HS-5 (cell line): ENCODE results near the gene MTNR1B.

Source experiments
- DNase-seq: peaks from one replicate; pipeline ENCODE4 v3.0.0-alpha.2; 2012; ENCODE audit warnings: low read depth

Gene MTNR1B

GRCh38 chr11:92969634-92970347 lies at the start of gene MTNR1B:
MTNR1B (plus strand) TSS chr11:92969651; CDS start chr11:92969726, 75 bp downstream.
- no peak for DNase-seq

DNA sequence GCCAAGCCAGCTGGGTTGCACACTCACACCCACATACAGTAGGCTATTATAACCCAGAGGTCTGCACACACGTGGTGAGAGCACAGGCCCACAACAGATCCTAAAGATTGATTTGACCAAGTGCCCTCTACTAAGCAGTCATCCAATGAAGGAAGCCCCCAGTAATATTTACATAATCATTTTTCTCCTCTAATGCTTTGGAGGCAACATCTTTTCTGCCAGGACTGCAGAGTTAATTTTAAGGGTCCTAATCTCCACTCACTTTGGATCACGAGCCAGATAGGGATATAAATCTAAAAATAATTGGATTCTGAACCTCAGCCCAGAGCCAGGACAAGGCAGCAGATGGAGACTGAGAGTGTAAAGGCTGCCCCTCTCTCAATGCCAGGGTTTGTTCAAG lies 49.1 kb upstream of the MTNR1B start:
- DNase-seq: no peak

DNA sequence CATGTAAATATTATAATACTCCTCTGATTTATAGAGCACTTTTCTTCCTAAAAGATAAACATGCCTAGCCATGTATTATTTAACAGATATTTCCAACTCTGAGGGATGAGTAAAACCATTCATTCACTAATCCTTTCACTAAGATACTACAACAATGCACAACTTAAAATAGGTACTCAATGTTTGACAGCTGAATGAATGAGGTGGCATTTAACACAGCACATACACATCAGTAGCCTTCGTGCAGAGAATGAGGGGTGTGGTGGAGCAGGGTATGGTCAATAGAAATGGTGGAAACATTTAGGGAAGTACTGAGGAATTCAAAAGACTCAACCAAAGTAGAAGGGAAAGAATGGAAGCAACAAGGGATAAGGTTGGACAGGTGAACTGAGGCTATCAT lies 46.7 kb upstream of the MTNR1B start:
- no peak for DNase-seq

GRCh38 chr11:92929246-92929645 lies 40.2 kb upstream of the MTNR1B start:
- DNase-seq: no peak

- no peak for DNase-seq
Measured at GRCh38 chr11:92929653-92930052, 39.8 kb upstream of the MTNR1B start.

- DNase-seq: no peak
Measured at GRCh38 chr11:92931746-92932422, 37.6 kb upstream of the MTNR1B start.

GRCh38 chr11:92939305-92939704 lies 30.1 kb upstream of the MTNR1B start:
- DNase-seq: no peak

DNA sequence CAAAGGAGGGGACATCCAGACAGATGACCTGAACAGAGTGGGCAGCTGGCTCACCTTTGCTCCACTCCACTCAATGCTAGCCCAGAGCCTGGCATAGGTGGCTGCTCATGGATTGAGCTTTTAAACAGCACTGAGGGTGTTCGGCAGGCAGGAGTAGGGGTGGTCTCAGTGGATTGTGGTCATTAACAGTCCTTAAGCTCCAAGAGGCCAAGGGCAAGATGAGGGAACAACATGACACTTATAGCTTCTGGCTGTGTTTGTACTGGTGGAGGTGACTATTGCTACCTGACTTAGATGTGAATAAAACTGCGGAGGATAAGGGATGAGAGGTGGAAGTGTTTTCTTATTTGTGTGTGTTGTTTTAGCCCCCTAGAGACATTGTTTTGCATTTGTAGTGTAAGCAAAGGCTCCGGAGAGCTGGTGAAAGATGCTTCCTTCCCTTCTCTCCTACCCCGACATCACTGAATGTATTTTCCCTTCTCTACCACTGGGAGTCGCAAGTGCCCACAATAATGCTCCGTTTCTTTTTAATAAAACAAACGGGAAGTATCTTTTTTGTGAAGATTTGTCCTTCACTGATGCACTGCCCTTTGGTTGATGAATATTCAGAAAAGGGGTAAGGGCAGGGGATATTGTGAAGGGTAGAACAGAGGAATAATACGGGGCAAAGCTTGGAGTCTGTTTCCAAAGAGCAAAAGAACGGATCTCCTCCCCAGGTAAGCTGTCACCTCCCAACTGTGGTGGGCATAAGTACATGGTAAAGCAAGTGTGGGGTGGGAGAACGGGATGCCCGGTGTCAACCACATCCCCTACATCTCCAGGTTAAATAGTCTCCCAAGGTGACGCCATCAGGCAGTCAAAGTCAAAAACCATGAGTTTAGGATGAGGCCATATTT lies 27.5 kb upstream of the MTNR1B start:
- DNase-seq: no peak

DNA sequence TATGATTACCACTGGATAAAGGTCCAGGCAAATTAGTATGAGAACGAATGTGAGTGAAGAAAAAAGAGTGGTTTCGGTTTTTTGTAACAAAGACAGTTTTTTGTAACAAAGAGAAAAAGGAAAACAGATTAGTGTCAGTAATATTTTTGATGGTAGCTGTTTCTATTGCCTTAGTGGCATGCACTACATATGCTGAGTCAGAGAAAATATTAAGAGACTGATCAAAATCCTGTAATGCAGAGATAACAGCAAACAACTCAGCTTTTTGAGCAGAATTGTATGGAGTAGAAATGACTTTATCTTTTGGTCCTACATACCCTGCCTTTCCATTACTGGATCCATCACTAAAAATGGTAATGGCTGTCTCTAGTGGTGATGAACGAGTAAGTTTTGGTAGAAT lies 22.7 kb upstream of the MTNR1B start:
- DNase-seq: no peak

GRCh38 chr11:92948116-92948515 lies 21.3 kb upstream of the MTNR1B start:
- no peak for DNase-seq

DNA sequence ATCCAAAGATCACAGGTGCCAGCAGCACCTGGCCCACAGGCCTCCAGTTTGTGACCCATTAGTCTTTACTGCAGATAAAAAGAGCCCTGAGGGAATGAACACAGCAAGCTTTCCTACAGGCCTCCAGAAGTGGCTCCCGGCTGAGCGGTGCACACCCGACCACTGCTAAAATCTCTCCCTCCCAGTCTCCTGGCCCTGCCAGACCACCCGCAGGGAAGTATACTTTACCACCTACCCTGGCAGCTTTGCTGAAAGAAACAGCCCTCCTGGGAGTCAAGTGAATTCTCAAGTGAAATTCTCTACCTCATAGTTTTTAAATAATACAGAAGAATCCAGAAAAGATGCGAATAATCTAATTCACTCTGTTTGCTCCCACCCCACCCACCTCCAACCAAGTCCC lies 15.4 kb upstream of the MTNR1B start:
- DNase-seq: no peak

DNA sequence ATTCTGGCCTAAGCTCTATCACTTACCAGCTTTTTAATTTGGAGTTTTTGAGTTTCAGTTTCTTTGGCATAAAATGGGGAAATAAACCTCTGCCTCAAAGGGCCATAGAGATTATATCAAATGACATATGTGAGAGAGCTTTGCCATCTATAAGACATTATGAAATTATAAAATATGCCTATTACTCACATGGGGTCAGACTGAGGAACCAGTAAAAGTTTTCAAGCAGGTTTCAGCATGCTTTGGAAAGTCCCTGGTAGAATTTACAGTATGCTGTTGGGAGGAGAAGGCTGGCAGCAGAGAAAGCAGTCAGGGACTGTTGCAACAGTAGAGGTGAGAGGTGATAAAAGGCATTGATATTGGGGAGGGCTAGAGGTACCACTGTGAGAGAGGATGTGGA lies 13.6 kb upstream of the MTNR1B start:
- DNase-seq: no peak

DNA sequence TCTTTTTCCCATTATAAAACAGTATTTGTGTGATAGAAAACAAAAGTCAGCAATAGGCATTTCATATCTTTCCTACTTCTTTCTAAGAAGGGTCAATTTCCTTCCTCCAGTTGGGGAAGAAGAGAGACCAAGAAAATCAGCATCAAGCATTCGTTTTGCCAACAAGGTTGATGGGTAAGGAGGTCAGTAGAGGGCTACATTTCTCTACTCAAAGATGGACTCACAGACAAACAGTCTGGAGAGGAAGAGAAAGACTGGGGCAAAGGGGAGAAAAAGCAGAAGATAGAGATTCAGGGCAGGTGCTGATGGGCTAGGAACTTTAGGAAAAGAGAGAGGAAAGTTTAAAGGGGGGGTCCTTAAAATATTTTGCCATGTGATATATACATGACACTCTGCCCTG lies 8.6 kb upstream of the MTNR1B start:
- DNase-seq: no peak

- no peak for DNase-seq
Measured at GRCh38 chr11:92962446-92962845, 7.0 kb upstream of the MTNR1B start.

- no peak for DNase-seq
Measured at GRCh38 chr11:92964471-92964870, 5.0 kb upstream of the MTNR1B start.

GRCh38 chr11:92965196-92965595 lies 4.3 kb upstream of the MTNR1B start:
- DNase-seq: no peak

DNA sequence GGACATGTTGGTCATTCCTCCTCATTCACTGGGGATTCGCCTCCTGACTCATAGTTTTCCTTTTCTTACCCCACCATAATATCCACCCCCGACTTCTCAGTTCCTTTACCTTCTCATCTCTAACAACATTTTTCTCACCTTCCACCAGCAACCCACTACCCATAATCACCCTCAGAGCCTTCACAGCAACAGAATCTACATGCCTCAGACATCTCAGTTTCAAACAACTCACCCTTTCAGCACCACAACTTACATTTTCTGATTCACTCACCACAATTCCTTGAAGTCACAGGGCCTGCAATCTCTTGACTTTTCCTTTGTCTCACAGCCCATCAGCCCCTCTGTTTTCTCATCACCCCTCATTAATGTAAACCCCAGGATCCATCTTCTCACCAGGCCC lies 2.3 kb upstream of the MTNR1B start:
- DNase-seq: no peak

DNA sequence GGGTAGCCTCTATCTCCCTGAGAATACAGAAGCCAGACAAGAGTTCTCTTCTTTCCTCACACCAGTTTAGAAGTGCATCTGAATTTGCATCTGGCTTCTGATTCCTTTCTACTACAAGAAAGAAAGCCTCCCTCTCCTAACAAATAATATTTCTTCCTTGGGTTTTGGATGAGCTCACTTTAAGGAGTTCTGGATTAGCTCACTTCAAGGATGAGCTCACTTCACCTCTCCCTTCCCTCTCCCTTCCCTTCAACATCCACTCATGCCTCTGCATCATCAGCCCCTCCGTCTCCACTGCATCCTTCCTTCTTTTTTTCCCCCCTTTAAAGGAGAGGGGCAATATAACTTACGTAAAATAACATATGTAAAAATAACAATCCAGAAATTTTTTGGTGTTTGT lies 1.6 kb upstream of the MTNR1B start:
- no peak for DNase-seq

DNA sequence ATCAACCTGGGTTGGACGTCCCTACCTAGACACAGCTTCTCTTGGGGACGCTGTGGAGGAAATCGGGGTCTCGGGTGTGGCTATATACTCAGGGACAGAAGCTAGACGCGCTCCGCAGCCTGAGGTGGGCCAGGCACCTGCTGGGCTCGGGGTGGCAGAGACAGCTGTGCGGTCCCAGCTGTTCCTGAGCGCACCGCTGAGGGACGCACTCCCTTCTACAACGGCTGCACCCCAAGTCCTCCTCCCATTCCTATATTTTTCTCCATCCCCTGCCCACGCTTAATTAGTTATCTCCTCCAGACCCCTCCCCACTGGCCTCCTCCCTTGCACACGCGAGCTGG lies 188 bp upstream of the MTNR1B start:
- no peak for DNase-seq

DNA sequence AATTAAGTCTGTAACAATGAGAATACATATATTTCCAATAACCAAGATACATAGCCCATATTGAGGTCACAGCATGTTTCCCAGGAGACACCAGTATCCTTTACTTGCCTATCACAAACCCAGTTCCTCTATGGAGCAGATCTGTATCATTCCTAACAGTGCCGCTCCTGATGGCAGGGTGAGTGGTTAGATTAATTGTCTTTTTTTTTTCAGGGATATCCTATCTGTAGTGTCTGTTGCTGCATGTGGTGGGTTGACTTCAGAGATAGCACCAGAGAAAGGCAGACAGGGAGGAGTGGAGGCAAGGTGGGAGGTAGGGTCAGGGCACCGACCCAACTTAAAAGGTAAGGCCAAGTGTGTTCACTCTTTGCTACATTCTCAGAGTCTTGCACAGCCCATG lies 2.8 kb downstream of the MTNR1B start:
- no peak for DNase-seq

GRCh38 chr11:92975285-92975684 lies 5.8 kb downstream of the MTNR1B start:
- DNase-seq: no peak

GRCh38 chr11:92976681-92977080 lies 7.2 kb downstream of the MTNR1B start:
- DNase-seq: no peak

DNA sequence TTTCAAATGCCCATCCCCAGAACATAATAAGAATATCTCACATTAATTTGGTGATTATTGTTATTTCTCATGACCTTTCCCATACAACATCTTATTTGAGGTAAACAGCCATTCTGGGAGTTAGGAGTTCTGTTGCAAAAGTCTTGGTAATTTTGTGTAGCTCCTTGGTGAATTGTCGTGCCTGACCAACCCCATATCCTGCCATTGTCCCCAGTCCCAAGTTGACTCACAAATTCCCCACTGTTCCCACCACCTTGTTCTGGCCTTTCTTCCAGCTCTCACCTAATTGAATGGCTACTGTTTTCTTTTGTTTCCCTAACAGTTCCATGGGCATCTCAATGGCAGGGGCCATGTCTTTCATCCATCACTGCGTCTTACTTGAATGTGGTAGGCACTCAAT lies 8.0 kb downstream of the MTNR1B start:
- no peak for DNase-seq
